ENCODE data around the gene BLTP3B. TPM values are rescaled to one million over a fixed set of nuclear protein-coding genes. Genes with fewer than 3 reads are reported as not detected.
A peak's percentile ranks its signal among the peaks of the same experiment; 100 is the strongest.

Gene BLTP3B
- total RNA-seq, 1 experiment from 2014 or later, result 19.8 TPM

DNA sequence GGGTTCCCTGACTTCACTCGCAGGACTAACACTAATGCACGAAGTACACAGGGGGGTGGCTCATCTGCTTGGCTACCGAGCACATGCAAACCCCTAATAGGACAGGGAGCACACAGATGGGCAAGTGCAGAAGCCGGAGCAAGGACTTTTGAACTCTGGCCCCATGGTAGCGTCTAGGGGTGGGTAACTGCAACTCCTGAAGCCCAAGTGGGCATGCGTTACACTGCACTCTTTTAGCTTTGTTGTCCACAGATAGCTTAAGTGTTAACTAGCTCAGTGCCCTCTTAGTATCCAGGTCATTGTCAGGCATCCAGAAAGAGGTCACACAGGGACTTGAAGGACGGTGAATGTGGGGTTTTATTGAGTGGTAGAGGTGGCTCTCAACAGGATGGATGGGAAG lies 3.0 kb upstream of the BLTP3B start:
- no peak overlapping the region for H3K27ac ChIP-seq
- no peaks in the 10 kb centered on the region for H3K9me2 ChIP-seq (ENCODE audit: insufficient read depth)
- H3K9me3 ChIP-seq (ENCODE audit: insufficient read depth, low read depth), result no peaks in the 10 kb centered on the region
- no peak for DNase-seq
- H3F3A ChIP-seq (ENCODE audit: insufficient read depth, low read depth), result peaks cover 14% of the 10 kb centered on the region; the same call in 1 of the 2 replicates
- no peaks in the 10 kb centered on the region for H3K27me3 ChIP-seq (ENCODE audit: insufficient read depth, low read depth)
- H3K79me2 ChIP-seq (ENCODE audit: low read depth), result peaks cover 12% of the 10 kb centered on the region
- BruUV-seq (replicated peaks), result no TSS peak
- H3K4me3 ChIP-seq, result no peak overlapping the region
- ChIA-PET POLR2A (ENCODE audit: unreplicated experiment) (no interaction called here), CTCF (no interaction called here)
- H3K4me2 ChIP-seq, result no peak overlapping the region
- no peak for TF ChIP-seq EZH2 (IDR thresholded peaks at IDR 0.05; ENCODE audit: low read depth)
- TF ChIP-seq, protein P1, sequence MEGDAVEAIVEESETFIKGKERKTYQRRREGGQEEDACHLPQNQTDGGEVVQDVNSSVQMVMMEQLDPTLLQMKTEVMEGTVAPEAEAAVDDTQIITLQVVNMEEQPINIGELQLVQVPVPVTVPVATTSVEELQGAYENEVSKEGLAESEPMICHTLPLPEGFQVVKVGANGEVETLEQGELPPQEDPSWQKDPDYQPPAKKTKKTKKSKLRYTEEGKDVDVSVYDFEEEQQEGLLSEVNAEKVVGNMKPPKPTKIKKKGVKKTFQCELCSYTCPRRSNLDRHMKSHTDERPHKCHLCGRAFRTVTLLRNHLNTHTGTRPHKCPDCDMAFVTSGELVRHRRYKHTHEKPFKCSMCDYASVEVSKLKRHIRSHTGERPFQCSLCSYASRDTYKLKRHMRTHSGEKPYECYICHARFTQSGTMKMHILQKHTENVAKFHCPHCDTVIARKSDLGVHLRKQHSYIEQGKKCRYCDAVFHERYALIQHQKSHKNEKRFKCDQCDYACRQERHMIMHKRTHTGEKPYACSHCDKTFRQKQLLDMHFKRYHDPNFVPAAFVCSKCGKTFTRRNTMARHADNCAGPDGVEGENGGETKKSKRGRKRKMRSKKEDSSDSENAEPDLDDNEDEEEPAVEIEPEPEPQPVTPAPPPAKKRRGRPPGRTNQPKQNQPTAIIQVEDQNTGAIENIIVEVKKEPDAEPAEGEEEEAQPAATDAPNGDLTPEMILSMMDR (conservative IDR thresholded peaks at IDR 0.05), result no peak
- H2AFZ ChIP-seq, result no peak overlapping the region
- H3K4me1 ChIP-seq (replicated peaks; ENCODE audit: insufficient read depth), result peaks cover 16% of the 10 kb centered on the region
- no peaks in the 10 kb centered on the region for H3K36me3 ChIP-seq (ENCODE audit: low read depth)
- H4K20me1 ChIP-seq (ENCODE audit: insufficient read depth), result no peaks in the 10 kb centered on the region
- intact Hi-C loops (cut with micrococcal nuclease; ENCODE audit: unreplicated experiment), result no loop called here

DNA sequence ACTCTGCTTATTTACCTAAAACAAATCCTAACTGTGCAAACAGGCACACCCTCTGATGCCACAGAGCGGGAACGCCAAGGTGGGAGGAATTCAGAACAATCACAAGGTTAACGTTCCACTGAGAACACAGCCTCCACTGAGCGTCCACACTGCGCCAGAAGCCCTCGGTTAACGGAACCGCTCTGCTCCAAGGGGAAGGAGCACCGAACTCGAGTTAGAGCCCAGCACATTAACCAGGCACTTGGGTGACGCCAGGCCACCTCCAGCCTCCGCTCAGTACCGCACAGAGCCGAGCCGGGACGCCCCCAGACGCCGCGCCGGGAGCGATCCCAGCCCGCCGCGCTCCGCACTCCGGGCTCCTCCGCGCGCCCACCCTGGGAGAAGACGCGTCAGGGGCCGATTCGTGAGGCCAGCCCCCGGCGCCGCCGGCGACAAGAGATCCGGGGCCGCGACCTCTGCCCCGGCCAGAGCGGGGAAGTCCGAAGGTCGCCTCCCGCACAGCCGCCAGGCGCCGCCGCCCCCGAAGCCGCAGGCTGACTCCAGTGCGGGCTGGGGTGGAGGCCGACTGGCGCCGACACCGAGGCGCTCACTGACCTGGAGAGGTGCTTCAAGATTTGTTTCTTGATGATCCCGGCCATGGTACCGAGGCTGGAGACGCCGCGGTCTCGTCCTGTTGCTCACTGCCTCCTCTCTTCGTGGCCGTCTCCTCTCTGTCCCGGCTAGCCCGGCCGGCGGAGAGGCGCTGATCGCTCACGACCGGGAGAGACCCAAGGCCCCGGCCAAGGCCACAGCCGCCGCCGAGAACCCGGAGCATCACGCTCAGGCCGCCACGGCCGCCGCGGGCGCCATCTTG lies 450 bp downstream of the BLTP3B start:
- H3K4me3 ChIP-seq, result peak overlapping the region; percentile 85
- H3K27ac ChIP-seq, result peak overlapping the region; percentile 75
- H3K9me3 ChIP-seq (ENCODE audit: insufficient read depth, low read depth), result no peaks in the 10 kb centered on the region
- H3F3A ChIP-seq (ENCODE audit: insufficient read depth, low read depth), result peaks cover 8% of the 10 kb centered on the region; the same call in 1 of the 2 replicates
- CTCF ChIA-PET, result no interaction called here
- BruUV-seq (replicated peaks), result TSS peak; percentile 23
- no peaks in the 10 kb centered on the region for H3K9me2 ChIP-seq (ENCODE audit: insufficient read depth)
- intact Hi-C loops (cut with micrococcal nuclease; ENCODE audit: unreplicated experiment), result loop anchor here (1.0 kb wide), 1 partner anchor 57 kb away; no protein-coding TSS in a partner anchor
- TF ChIP-seq, protein P1 (conservative IDR thresholded peaks at IDR 0.05), result no peak
- TF ChIP-seq EZH2 (IDR thresholded peaks at IDR 0.05; ENCODE audit: low read depth), result no peak
- peak overlapping the region; percentile 99 for H2AFZ ChIP-seq
- no peaks in the 10 kb centered on the region for H4K20me1 ChIP-seq (ENCODE audit: insufficient read depth)
- peaks cover 20% of the 10 kb centered on the region; the same call in 1 of the 2 replicates for H3K4me1 ChIP-seq (replicated peaks; ENCODE audit: insufficient read depth)
- POLR2A ChIA-PET (ENCODE audit: unreplicated experiment), result no interaction called here
- H3K4me2 ChIP-seq, result peak overlapping the region; percentile 92
- no peaks in the 10 kb centered on the region for H3K36me3 ChIP-seq (ENCODE audit: low read depth)
- H3K79me2 ChIP-seq (ENCODE audit: low read depth), result peaks cover 43% of the 10 kb centered on the region
- H3K27me3 ChIP-seq (ENCODE audit: insufficient read depth, low read depth), result no peaks in the 10 kb centered on the region
- DNase-seq, result peak in 1 of 2 experiments; percentile 33

DNA sequence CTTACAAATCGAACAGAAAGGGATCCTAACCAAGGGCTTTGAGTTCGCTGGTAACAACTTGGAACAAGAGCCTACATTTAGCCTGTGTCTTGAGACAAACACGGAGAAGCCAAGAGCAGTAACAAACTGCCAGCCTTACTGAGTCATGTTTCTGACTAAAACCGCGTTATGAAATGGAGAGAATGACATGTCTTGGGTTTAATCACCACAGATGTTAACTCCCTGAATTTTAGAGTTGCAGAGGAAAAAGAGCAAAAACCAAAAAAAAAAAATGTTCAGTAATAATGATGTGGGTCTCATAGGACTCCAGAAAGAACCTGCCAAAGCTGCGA lies 1.0 kb downstream of the BLTP3B start:
- H3K4me3 ChIP-seq, result peak overlapping the region; percentile 85
- no peaks in the 10 kb centered on the region for H4K20me1 ChIP-seq (ENCODE audit: insufficient read depth)
- peak in 1 of 2 experiments; percentile 72 for DNase-seq
- H3K27ac ChIP-seq, result peak overlapping the region; percentile 75
- ChIA-PET CTCF (no interaction called here), POLR2A (ENCODE audit: unreplicated experiment) (no interaction called here)
- no peaks in the 10 kb centered on the region for H3K9me3 ChIP-seq (ENCODE audit: insufficient read depth, low read depth)
- no peaks in the 10 kb centered on the region for H3K27me3 ChIP-seq (ENCODE audit: insufficient read depth, low read depth)
- BruUV-seq (replicated peaks), result TSS peak; percentile 31
- H3K4me1 ChIP-seq (replicated peaks; ENCODE audit: insufficient read depth), result peaks cover 20% of the 10 kb centered on the region; the same call in 1 of the 2 replicates
- no peaks in the 10 kb centered on the region for H3K36me3 ChIP-seq (ENCODE audit: low read depth)
- intact Hi-C loops (cut with micrococcal nuclease; ENCODE audit: unreplicated experiment), result no loop called here
- no peak for TF ChIP-seq EZH2 (IDR thresholded peaks at IDR 0.05; ENCODE audit: low read depth)
- TF ChIP-seq, protein P1 (conservative IDR thresholded peaks at IDR 0.05), result no peak
- peaks cover 46% of the 10 kb centered on the region for H3K79me2 ChIP-seq (ENCODE audit: low read depth)
- H3K4me2 ChIP-seq, result peak overlapping the region; percentile 92
- H3F3A ChIP-seq (ENCODE audit: insufficient read depth, low read depth), result peaks cover 8% of the 10 kb centered on the region; the same call in 1 of the 2 replicates
- H2AFZ ChIP-seq, result peak overlapping the region; percentile 99
- no peaks in the 10 kb centered on the region for H3K9me2 ChIP-seq (ENCODE audit: insufficient read depth)
